ENCODE results near the gene SCTR. TPM values are rescaled to one million over a fixed set of nuclear protein-coding genes. Genes with fewer than 3 reads are reported as not detected.
A peak's percentile ranks its signal among the peaks of the same experiment; 100 is the strongest.
"Not testable (repeated sequence)": the region's sequence is repeated elsewhere in the genome, so short reads cannot be mapped to it uniquely, and the experiment has no call there.

Gene SCTR
- total RNA-seq, 1 experiment from 2014 or later = not detected

- Histone ChIP-seq H3K27me3 (replicated peaks) (peaks cover 5% of the 10 kb centered on the region; the same call in 1 of the 2 replicates), H3K4me1 (replicated peaks) (no peaks in the 10 kb centered on the region)
- DNase-seq (ENCODE audit: low read depth in 1 of 2, low spot score in 2 of 2) = no peak
These were observed 105.2 kb downstream of the SCTR start for GRCh38 chr2:119419065-119419464.

GRCh38 chr2:119417908-119418307 is 106.4 kb downstream of the SCTR start:
- no peaks in the 10 kb centered on the region for H3K36me3 ChIP-seq
- no peaks in the 10 kb centered on the region for H3K9me3 ChIP-seq (replicated peaks)
- H3K4me1 ChIP-seq (replicated peaks) = no peaks in the 10 kb centered on the region
- DNase-seq (ENCODE audit: low read depth in 1 of 2, low spot score in 2 of 2) = no peak
- no peak overlapping the region for H3K27ac ChIP-seq
- no peak overlapping the region for H3K4me3 ChIP-seq
- H3K27me3 ChIP-seq (replicated peaks) = peaks cover 10% of the 10 kb centered on the region; the same call in 1 of the 2 replicates

More at GRCh38 chr2:119419065-119419464, 105.2 kb downstream of the SCTR start:
- Histone ChIP-seq H3K4me3 (no peak overlapping the region), H3K9me3 (replicated peaks) (no peaks in the 10 kb centered on the region), H3K27ac (no peak overlapping the region), H3K36me3 (no peaks in the 10 kb centered on the region)

- H3K9me3 ChIP-seq (replicated peaks) = no peaks in the 10 kb centered on the region
- no peaks in the 10 kb centered on the region for H3K4me1 ChIP-seq (replicated peaks)
- H3K36me3 ChIP-seq = no peaks in the 10 kb centered on the region
- no peak overlapping the region for H3K4me3 ChIP-seq
- peaks cover 5% of the 10 kb centered on the region; the same call in 1 of the 2 replicates for H3K27me3 ChIP-seq (replicated peaks)
- no peak for DNase-seq (ENCODE audit: low read depth in 1 of 2, low spot score in 2 of 2)
- H3K27ac ChIP-seq = no peak overlapping the region
These were observed 107.9 kb downstream of the SCTR start for GRCh38 chr2:119416299-119416923.

GRCh38 chr2:119415630-119416029 is 108.7 kb downstream of the SCTR start:
- no peak for DNase-seq (ENCODE audit: low read depth in 1 of 2, low spot score in 2 of 2)
- H3K27ac ChIP-seq = no peak overlapping the region

DNA sequence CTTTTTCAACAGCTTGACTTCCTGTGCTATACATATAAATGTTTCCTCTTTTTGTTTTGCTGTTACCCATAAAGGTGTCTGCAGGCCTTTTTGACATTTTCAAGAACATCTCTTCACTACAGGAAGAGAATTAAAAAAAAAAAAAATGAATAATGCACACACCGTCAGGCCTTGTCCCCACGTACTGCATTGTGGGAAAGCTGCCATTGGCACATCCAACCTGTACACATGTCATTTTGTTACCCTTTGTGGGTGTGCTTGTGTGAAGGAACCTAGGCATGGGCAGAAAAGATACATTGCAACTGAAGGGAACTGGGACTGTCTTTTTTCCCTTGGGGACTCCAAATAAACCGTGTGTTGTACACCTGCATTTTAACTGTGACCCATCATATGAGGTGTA is 109.4 kb downstream of the SCTR start:
- Histone ChIP-seq H3K4me3 (no peak overlapping the region), H3K27ac (no peak overlapping the region), H3K36me3 (no peaks in the 10 kb centered on the region), H3K27me3 (replicated peaks) (peaks cover 5% of the 10 kb centered on the region; the same call in 1 of the 2 replicates), H3K4me1 (replicated peaks) (no peaks in the 10 kb centered on the region), H3K9me3 (replicated peaks) (no peaks in the 10 kb centered on the region)
- no peak for DNase-seq (ENCODE audit: low read depth in 1 of 2, low spot score in 2 of 2)

More at GRCh38 chr2:119415630-119416029, 108.7 kb downstream of the SCTR start:
- Histone ChIP-seq H3K4me3 (no peak overlapping the region), H3K27me3 (replicated peaks) (peaks cover 5% of the 10 kb centered on the region; the same call in 1 of the 2 replicates), H3K4me1 (replicated peaks) (no peaks in the 10 kb centered on the region), H3K9me3 (replicated peaks) (no peaks in the 10 kb centered on the region), H3K36me3 (no peaks in the 10 kb centered on the region)

GRCh38 chr2:119409506-119409905 is 114.8 kb downstream of the SCTR start:
- DNase-seq (ENCODE audit: low read depth in 1 of 2, low spot score in 2 of 2) = no peak
- Histone ChIP-seq H3K4me1 (replicated peaks) (no peaks in the 10 kb centered on the region), H3K9me3 (replicated peaks) (no peaks in the 10 kb centered on the region), H3K27me3 (replicated peaks) (0 out of 2 replicates have a peak, but pooled peaks cover 11% of the 10 kb centered on the region), H3K27ac (no peak overlapping the region), H3K36me3 (no peaks in the 10 kb centered on the region), H3K4me3 (no peak overlapping the region)

GRCh38 chr2:119408221-119408619 is 116.1 kb downstream of the SCTR start:
- Histone ChIP-seq H3K27ac (no peak overlapping the region), H3K4me1 (replicated peaks) (no peaks in the 10 kb centered on the region), H3K9me3 (replicated peaks) (no peaks in the 10 kb centered on the region), H3K4me3 (no peak overlapping the region), H3K36me3 (no peaks in the 10 kb centered on the region), H3K27me3 (replicated peaks) (0 out of 2 replicates have a peak, but pooled peaks cover 6% of the 10 kb centered on the region)
- DNase-seq (ENCODE audit: low read depth in 1 of 2, low spot score in 2 of 2) = no peak

- DNase-seq (ENCODE audit: low read depth in 1 of 2, low spot score in 2 of 2) = peak in 1 of 2 experiments; percentile 48
- H3K27ac ChIP-seq = no peak overlapping the region
- 0 out of 2 replicates have a peak, but pooled peaks cover 6% of the 10 kb centered on the region for H3K27me3 ChIP-seq (replicated peaks)
- no peaks in the 10 kb centered on the region for H3K36me3 ChIP-seq
- no peaks in the 10 kb centered on the region for H3K4me1 ChIP-seq (replicated peaks)
- no peak overlapping the region for H3K4me3 ChIP-seq
- no peaks in the 10 kb centered on the region for H3K9me3 ChIP-seq (replicated peaks)
These were observed 116.7 kb downstream of the SCTR start for GRCh38 chr2:119407430-119408220.

DNA sequence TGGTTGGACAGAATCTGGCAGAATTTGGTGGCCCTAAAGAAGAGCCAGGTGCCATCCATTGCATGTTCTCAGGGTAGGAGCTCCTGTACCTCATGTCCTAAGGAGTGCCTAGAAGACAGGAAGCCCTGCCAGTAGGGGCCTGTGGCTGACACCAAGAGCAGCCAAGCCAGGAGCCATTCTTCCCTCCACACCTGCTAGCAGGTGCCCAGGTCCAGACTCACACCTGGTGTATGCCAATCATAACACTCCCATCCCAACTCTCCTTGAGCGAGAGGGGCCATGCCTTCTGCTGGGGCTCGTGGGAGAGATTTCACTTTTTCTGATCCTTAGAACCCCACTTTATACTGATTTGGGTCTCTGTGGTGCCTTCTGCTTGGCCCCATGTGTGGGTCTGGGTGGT is 119.1 kb downstream of the SCTR start:
- Histone ChIP-seq H3K36me3 (no peaks in the 10 kb centered on the region), H3K4me3 (no peak overlapping the region), H3K27ac (no peak overlapping the region), H3K4me1 (replicated peaks) (no peaks in the 10 kb centered on the region), H3K27me3 (replicated peaks) (peaks cover 6% of the 10 kb centered on the region; the same call in 1 of the 2 replicates), H3K9me3 (replicated peaks) (no peaks in the 10 kb centered on the region)
- DNase-seq (ENCODE audit: low read depth in 1 of 2, low spot score in 2 of 2) = no peak

DNA sequence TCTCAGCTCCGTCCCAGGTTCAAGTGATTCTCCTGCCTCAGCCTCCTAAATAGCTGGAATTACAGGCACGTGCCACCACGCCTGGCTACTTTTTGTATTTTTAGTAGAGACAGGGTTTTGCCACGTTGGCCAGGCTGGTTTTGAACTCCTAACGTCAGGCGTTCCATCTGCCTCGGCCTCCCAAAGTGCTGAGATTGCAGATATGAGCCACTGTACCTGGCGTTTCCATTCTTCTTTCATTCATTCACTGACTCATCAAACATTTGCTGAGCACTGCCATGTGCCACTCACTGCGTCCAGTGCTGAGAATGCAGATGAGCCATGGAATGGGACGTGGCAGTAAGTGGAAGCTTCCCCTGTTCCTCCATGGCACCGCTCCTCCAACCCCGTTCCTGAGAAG is 120.7 kb downstream of the SCTR start:
- not testable (repeated sequence) for H3K4me1 ChIP-seq (replicated peaks); H3K27ac ChIP-seq; H3K27me3 ChIP-seq (replicated peaks); H3K36me3 ChIP-seq; H3K9me3 ChIP-seq (replicated peaks); DNase-seq (ENCODE audit: low read depth in 1 of 2, low spot score in 2 of 2); H3K4me3 ChIP-seq

GRCh38 chr2:119402645-119403560 is 121.4 kb downstream of the SCTR start:
- no peak for DNase-seq (ENCODE audit: low read depth in 1 of 2, low spot score in 2 of 2)
- H3K9me3 ChIP-seq (replicated peaks) = no peaks in the 10 kb centered on the region
- H3K4me3 ChIP-seq = no peak overlapping the region

DNA sequence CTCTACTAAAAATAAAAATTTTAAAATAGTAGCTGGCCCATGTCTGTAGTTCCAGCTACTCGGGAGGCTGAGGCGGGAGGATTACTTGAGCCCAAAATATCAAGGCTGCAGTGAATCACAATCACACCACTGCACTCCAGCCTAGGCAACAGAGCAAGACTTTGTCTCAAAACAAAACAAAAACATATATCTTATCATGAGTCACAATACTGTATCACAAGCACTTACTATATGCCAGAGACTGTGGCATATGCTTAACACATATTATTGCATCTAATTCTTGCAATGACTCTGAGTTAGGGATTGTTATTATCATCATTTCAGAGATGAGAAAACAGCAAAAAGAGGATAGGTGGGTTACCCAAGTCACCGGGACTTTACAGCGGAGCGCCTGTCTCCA is 122.2 kb downstream of the SCTR start:
- H3K36me3 ChIP-seq = no peaks in the 10 kb centered on the region
- H3K27ac ChIP-seq = no peak overlapping the region
- no peak for DNase-seq (ENCODE audit: low read depth in 1 of 2, low spot score in 2 of 2)
- H3K4me3 ChIP-seq = no peak overlapping the region
- H3K27me3 ChIP-seq (replicated peaks) = no peaks in the 10 kb centered on the region; the same call in 1 of the 2 replicates
- H3K4me1 ChIP-seq (replicated peaks) = no peaks in the 10 kb centered on the region
- no peaks in the 10 kb centered on the region for H3K9me3 ChIP-seq (replicated peaks)

More at GRCh38 chr2:119402645-119403560, 121.4 kb downstream of the SCTR start:
- Histone ChIP-seq H3K27me3 (replicated peaks) (no peaks in the 10 kb centered on the region; the same call in 1 of the 2 replicates), H3K27ac (no peak overlapping the region), H3K36me3 (no peaks in the 10 kb centered on the region), H3K4me1 (replicated peaks) (no peaks in the 10 kb centered on the region)

GRCh38 chr2:119397196-119397595 is 127.1 kb downstream of the SCTR start:
- Histone ChIP-seq H3K9me3 (replicated peaks) (no peaks in the 10 kb centered on the region), H3K27me3 (replicated peaks) (peaks cover 3% of the 10 kb centered on the region; the same call in 1 of the 2 replicates), H3K4me1 (replicated peaks) (no peaks in the 10 kb centered on the region), H3K4me3 (no peak overlapping the region), H3K36me3 (no peaks in the 10 kb centered on the region), H3K27ac (no peak overlapping the region)
- no peak for DNase-seq (ENCODE audit: low read depth in 1 of 2, low spot score in 2 of 2)
